GM18508 (cell line): Measurements from ENCODE around the gene PTPRR.

Source experiments
- ATAC-seq: cut with Tn5 transposase; IDR thresholded peaks from one replicate; pipeline ENCODE4 v1.9.1; 2021; ENCODE audit warnings: moderate number of reproducible peaks; ENCODE audit not compliant: insufficient read depth, unreplicated experiment

Gene PTPRR

DNA sequence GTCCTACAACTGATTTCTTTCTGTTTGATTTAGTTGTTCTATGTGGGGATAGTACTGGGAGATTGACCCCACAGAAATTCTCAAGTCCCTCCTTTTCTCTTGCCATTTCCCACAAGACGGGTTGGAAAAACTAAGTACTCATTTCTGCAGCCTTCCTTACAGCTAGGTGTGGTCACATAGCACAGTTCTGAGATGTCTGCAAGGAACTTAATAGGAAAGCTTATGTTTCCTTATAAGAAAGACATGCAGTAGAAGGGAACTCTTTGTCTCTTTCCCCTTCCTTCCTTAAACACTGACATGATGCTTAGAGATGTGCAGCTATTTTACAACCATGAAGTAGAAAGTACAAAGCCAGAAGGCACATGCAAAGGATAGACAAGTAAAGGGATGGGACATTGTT is 113.7 kb downstream of the PTPRR start:
- ATAC-seq = no peak

DNA sequence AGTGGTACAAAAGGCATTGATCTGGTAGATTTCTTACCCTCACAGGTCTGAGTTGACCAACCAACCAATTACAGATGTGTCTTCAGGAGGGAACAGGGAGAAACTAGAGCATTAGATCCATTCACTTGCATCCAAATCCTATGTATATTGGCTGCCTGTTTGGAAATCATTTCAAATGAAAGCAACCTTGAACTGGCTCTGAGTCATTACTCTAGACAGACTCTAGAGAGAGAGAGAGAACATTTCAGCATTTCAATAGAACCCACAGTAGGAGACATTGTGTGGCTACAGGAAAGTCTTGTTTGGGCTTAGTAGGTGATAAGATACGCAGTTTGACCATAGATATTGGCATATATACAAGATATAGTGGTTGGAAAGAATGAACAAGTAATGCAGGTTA is 114.5 kb downstream of the PTPRR start:
- ATAC-seq = no peak

DNA sequence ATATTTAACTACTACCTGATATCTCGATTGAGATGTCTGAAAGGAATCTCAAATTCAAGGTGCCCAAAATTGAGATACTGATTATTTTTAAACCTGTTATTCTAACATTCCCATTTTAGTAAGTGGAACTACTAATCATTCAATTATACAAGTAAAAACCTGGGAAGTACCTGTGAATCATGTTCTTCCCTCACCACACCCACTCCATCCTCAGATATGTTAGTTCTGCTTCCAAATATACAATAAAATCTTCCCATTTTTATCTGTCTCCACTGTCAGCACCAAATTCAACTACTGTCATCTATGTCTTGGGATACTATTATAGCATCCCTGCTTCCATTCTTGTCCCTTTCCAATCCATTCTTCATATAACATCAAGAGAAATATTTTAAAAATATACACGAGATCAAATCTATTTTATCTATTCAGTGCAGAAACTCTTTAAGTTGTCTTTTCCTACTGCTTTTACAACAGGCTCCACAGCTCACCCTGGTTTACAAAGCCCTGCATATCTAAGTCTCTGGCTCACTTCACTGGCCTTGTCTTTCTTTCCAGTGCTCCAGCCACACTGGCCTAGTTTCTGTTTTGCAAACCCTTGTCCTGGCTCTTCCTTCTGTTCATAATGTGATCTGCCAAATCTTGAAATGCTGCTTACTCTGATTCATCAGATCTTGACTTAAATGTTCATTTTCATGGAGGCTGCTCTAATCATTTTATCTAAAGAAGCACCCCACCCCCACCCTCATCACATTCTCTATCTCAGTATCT is 122.3 kb downstream of the PTPRR start:
- ATAC-seq = no peak

DNA sequence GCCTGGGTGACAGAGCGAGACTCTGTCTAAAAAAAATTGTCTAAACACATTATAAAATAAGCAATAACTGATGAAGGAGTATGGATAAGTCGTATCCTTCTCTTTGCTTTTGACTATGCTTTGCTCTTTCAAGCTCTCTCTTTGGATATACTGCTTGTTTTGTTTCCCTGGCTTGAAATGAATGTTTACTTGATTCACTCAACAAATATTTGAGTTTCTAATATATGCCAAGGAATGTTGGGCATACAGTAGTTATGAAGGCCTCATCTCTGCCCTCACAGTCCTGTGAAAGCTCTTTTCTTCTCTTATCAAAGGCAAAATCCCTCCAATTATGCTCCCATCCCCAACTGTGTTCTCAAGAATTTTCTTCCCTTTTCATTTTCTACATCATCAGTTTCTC is 123.5 kb downstream of the PTPRR start:
- ATAC-seq = no peak

DNA sequence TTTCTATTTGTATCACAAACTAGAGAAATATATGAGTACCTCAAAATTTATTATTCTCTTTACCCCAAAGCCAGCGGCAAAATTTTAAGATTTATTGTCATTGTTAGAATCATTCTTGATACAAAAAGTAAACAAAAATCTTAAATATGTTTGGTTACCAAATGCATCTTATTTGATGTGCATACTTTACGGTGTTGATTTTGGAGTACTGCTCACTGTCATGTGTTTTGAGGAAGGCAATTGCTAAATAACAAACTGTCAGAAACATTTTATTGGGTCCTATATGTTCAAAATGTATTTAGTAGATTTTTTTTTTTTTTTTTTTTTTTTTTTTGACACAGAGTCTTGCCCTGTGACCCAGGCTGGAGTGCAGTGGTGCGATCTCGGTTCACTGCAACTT is 124.9 kb downstream of the PTPRR start:
- no peak for ATAC-seq

DNA sequence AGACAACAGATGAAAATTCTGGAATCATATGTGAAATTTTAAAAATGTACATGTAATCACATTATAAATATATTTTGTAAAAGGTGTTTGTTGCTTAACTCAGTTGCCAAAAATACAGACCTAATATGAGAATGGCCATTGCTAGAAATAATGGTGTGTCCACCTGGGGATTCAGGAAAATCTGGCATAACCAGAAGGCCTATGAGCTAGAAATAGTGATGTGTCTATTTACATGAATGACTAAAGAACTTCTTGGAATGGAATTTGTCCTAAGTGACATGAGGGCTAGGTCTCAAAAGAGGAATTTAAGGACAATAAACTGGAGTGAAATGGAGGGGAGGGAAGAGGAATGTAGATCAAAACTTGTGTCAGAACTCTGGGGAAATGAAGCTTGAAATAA is 126.4 kb downstream of the PTPRR start:
- no peak for ATAC-seq

DNA sequence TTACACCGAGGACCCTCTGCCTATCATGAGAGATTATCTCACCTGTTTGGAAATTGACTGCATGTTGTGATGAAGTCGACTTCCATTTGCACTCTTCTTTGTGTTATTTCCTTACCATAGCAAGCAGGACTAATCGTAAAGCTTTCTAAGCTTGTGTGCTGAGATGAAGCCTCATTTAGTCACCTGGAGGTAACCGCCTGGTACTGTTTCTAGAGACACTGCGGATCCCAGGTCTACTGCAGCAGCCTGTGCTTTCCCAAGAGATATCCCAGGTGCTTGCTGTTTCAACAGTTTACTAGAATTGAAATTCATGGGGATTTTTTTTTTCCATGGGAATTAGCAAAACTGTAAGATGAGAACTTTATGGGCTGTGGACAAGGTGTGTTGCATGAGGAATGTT is 131.8 kb downstream of the PTPRR start:
- no peak for ATAC-seq

DNA sequence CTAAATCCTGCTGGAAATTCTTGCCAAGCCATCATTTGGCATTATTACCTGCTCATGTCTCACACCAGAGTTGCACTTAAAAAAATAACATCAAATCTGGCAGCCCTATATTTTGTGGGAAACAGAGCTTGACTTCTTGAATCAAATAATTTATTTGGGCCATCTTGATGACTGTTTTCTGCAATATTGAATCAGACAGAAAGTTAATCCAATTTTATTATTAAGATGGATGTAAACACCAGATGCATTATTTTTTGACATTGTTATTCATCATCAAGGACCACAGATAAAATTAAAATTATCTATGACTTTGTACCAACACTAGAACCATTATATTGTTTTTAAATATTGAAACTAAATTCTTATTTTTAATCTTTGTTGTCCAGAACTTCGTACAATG is 132.9 kb downstream of the PTPRR start:
- ATAC-seq = no peak

DNA sequence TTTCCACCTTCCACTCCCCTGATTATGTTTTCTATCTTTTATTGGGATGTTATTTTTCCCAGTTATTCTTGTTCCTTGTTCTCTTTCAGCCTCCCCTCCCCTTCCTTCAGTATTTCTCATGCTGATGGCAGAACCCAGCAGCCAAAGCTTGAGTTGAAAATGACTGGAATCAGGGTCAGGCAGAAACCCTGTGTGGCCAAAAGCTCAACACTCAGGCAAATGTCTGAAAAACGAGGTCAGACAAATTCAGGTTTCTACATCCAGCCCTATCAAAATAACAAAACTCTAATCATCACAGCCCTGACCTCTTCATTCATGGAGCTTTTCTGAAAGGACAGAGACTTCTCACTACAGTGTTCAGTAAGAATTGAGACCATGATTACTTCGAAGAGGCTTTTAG is 134.6 kb downstream of the PTPRR start:
- no peak for ATAC-seq

DNA sequence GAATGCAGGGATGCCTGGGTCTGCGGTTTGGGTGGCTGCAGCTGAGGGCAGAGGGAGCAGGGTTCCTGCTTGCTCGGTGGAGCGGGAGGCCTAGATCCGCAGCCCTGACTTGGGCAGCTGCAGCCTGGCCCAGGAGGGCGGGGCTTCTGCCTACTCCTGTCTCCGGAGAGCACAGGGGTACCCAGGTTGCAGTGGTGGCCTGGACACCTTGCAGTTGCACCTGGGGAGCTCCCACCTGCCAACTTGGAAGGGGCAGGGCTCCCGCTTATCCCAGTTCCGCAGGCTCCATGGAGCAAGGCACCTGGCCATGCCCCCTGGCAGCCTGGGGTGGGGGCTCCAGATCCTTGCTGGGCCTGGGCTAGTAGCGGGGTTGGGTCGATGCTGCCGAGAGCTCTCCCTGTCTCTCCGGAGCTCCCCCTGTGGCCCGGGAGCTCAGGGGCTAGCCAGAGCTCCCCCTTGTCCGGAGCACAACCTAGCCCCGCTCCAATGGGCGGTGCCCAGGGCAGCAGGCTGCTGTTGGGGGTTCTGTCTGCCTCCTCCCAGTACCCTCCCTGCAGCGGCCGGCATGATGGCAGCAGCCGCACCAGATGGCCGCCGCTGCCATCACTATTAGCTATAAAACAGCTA is 136.4 kb downstream of the PTPRR start:
- ATAC-seq = no peak

DNA sequence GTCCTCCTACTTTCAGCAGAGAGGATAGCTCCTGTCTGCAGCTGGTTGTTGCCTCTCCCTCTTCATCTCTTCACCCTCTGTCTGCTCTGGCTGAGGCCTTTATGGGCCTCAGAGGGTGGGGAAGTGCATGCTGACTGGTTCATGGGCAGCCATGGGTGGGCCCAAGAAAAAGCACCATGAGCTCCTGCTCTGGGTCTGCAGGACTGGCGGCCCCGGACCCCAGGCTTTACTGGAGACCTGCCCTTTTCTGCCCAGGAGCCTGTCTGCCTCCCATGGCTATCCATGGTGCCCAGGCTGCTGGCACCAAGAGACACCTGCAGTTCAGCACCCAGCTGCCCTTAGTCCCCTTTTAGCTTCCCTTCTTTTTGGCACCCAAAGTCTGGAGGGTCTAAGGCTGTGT is 137.1 kb downstream of the PTPRR start:
- ATAC-seq = no peak

DNA sequence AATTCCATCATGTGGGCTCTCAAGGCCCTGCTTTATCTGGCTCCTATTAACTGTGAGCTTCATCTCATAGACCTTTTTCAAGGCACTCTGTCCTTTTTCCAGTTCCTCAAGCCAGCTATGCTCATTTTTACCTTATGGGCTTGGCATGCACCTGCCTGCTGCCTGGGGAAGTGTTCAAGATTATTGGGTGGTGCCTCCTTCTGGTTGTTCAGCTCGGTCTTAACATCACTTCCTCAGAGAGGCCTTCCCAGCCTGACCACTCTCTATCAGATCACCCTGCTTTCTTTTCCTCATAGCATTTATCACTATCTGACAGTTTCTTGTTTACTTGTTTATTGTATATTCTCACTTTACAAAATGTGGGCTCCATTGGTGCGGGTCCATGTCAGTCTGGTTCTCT is 141.3 kb downstream of the PTPRR start:
- ATAC-seq = no peak

DNA sequence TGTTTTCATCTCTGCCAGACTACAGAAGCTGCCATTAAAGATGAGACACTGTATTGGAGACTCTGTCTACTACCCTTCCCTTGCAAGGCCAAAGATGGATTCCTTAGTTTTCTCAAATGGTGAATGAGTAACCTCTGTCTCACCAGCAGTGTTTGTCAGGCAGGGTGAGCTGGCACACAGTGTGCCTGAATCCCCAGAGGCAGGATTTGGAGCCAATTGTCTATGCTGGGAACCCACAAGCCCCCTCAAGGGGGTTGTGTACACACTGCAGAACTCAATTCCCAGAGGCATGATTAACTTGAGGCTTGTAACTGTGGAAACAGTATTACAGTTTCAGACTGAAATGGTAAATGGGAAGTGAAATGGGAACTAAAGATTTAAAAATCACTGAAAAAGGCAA is 146.5 kb downstream of the PTPRR start:
- no peak for ATAC-seq

DNA sequence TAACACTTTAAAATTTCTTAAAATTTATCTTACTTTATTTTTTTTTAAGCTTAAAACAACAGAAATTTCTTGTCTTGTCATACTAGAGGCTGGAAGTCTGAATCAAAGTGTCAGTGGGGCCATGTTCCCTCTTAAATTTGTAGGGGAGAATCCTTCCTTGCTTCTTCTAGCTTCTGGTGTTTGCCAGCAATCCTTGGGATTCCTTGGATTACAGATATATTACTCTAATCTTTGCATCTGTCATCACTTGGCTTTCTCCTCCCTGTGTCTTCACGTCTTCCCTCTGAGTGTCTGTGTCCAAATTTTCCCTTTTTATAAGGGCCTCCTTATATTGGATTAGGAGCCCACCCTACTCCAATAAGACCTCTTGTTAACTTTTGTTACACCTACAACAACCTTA is 147.7 kb downstream of the PTPRR start:
- ATAC-seq = no peak

DNA sequence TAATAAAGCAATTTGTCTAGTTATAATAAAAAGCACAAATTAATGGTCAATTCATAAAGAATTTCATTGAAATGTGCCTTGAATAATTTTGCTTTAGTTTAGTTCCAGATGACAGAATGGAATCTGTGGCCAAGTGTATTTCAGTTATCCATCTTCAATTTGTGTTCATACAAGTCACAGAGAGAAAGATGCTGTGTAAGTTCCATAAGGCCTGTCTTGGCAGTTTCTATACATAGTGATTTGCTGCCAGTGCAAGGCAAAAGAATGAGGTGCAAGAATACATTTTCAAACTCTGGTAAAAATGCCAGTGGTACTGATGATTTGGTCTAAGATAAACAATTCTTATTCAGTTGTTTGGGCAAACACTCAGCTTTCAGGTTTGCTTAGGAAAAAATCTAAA is 149.0 kb downstream of the PTPRR start:
- no peak for ATAC-seq

DNA sequence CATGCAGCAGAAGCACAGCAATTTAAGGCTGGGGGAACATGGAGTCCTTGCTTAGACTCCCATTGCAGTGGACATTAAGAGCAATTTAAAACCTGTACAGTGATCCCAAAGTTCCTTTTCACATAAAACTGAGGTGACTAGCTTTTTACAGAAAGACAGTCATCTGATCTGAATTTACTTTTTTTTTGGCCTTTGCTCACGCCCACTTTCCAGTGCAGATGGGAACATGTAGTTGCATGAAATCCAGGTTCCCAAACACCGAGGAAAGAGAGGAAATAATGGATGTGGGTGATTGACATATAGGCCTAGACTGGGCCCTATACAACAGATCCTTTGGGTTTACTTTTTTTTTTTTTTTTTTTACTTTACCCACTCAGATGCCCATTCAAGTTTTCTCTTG is 156.9 kb downstream of the PTPRR start:
- ATAC-seq = no peak

DNA sequence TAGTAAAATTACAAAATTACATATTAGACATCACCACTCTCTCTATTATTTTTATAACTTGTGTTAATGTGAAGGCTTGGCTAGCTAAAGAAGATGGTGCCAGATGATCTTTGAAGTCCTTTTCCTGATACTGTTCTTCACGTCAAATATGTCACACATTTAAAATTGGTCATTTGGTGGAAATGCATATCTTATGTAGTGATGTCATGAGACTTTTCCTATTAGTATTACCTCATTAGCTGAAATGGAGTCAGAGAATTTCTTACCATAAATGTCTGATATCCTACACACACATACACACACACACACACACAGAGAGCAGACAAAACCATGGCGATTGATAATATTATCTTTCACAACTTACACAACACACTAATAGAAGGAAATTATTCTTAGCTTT is 158.5 kb downstream of the PTPRR start:
- no peak for ATAC-seq

DNA sequence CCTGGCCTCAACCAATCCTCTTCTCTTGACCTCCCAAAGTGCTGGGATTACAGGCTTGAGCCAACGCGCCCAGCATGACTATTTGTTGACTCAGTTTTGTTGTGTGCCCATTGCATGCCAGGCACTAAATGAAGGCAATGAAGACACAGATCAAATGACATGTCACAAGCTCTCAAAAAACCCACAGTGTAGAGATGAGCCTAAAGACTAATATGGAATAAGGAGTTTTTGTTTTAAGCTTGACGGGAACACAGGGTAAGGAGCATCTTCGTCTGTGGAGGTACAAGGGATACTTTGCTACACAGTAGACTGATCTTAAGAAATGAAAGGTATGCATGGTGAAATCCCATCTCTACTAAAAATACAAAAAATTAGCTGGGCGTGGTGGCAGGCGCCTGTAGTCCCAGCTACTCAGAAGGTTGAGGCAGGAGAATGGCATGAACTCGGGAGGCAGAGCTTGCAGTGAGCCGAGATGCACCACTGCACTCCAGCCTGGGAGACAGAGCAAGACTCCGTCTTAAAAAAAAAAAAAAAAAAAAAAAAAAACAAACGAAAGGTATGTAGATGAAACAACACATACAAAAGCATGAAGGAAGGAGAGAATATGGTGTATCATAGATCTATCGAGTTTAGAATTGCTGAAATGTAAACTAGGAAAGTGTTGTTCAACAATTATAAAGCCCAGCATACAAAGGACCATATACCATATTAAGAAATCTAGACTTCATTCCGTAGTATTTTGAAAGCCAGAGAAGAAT is 161.2 kb downstream of the PTPRR start:
- no peak for ATAC-seq

DNA sequence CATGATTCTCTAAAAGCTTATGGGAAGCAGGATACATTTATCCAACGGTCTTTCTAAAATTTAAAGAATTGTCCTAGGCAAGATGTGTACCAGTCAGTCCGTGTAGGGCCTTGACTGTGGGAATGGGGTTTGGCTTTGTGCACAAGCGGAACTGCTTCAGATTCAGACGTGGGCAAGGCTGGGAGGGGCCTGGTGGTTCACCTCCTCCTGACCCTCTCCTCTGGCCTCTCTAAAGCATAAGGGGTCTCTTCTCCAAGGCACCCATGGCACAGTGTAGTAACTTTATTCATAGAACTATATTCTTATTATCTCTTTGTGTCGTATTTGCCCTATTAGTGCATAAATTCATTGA is 162.1 kb downstream of the PTPRR start:
- no peak for ATAC-seq

DNA sequence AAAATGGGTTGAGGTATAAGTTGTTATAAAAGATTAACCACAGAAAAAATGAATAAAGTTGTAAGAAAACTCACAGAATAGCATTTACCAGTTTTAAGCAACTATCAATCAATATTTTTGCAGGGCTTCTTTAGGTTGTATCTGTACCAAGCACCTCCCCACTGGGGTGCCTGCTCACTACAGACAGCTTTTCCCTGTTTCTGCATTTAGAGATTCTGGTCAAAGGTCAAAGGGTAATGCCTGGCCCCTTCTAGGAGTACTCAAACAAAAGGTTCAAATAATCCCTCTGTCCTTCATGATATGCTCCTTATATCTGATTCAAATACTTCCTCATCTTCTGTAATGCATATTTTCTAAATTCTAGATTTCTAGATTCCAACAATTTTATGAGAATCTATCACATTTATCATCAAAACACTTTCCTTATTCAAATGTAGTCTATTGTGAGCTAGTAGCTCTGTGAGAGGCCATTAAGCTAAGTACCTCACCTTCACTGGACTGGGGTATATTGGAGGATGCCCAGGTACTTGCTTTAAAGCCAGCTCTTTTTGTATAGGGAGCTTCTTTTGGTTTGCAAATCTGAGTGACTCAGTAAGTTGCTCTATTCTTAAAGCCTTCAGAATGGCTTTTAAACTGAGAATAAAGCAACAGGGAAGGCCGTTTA is 162.6 kb downstream of the PTPRR start:
- ATAC-seq = no peak

DNA sequence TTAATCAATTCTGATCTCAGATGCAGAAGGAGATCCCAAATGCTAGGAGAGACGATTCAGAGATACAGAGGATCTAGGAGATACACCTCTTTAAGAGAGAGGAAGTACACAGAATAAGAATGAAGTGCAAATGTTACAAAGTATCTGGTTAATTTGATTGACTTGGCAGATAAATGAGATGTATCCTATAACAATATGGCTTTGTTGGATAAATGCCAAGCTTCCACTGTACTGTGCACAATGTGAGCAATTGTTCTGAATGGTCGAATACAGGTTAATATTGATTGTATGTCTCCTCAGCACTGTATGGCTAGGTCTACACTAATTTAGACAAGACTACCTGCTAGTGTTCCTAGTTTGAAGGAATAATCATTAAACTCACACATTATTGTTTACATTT is 163.7 kb downstream of the PTPRR start:
- ATAC-seq = no peak
